Nephron (organoid): ENCODE data around the gene PRKD3.

Source experiments
- H3K27ac Mint-ChIP-seq, 3 experiments: 2 replicates each; pipeline ENCODE4 v1.8.0; 2020; ENCODE audit warnings: mixed read lengths in 3 of 3, mild to moderate bottlenecking in 2 of 3, moderate library complexity in 1 of 3
- H3K27me3 Mint-ChIP-seq: 2 replicates; pipeline ENCODE4 v1.8.0; 2021; ENCODE audit warnings: low read depth, mild to moderate bottlenecking, moderate library complexity, mixed read lengths
- H3K36me3 Mint-ChIP-seq: 2 replicates; pipeline ENCODE4 v1.8.0; 2020; ENCODE audit warnings: low read depth, mixed read lengths
- H3K4me1 Mint-ChIP-seq: 2 replicates; pipeline ENCODE4 v1.8.0; 2020; ENCODE audit warnings: mixed read lengths
- H3K4me3 Mint-ChIP-seq, 3 experiments: 2 replicates each; pipeline ENCODE4 v1.8.0; 2020; ENCODE audit warnings: mild to moderate bottlenecking in 3 of 3, mixed read lengths in 3 of 3, moderate library complexity in 2 of 3
- H3K9me3 Mint-ChIP-seq: 2 replicates; pipeline ENCODE4 v1.8.0; 2020; ENCODE audit warnings: mixed read lengths
- TF ChIP-seq, protein P1 (sequence below), 3 experiments: fragments of 200-600 bp; sonication (generic); IDR thresholded peaks; one replicate each; pipeline ENCODE4 v1.5.0; 2021; ENCODE audit warnings: antibody characterized with exemption in 3 of 3; ENCODE audit not compliant: unreplicated experiment in 3 of 3

The PRKD3 gene

GRCh38 chr2:37338933-37339332 is 14.3 kb upstream of the PRKD3 start:
- no peaks in the 10 kb centered on the region for H3K27me3 Mint-ChIP-seq
- peaks cover 38% of the 10 kb centered on the region for H3K4me1 Mint-ChIP-seq
- TF ChIP-seq, protein P1, sequence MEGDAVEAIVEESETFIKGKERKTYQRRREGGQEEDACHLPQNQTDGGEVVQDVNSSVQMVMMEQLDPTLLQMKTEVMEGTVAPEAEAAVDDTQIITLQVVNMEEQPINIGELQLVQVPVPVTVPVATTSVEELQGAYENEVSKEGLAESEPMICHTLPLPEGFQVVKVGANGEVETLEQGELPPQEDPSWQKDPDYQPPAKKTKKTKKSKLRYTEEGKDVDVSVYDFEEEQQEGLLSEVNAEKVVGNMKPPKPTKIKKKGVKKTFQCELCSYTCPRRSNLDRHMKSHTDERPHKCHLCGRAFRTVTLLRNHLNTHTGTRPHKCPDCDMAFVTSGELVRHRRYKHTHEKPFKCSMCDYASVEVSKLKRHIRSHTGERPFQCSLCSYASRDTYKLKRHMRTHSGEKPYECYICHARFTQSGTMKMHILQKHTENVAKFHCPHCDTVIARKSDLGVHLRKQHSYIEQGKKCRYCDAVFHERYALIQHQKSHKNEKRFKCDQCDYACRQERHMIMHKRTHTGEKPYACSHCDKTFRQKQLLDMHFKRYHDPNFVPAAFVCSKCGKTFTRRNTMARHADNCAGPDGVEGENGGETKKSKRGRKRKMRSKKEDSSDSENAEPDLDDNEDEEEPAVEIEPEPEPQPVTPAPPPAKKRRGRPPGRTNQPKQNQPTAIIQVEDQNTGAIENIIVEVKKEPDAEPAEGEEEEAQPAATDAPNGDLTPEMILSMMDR (IDR thresholded peaks at IDR 0.05; ENCODE audit: unreplicated experiment in 3 of 3) = no peak
- no peak overlapping the region for H3K4me3 Mint-ChIP-seq
- H3K36me3 Mint-ChIP-seq = no peaks in the 10 kb centered on the region
- H3K9me3 Mint-ChIP-seq = no peaks in the 10 kb centered on the region
- no peak overlapping the region for H3K27ac Mint-ChIP-seq

GRCh38 chr2:37337620-37338280 is 13.1 kb upstream of the PRKD3 start:
- TF ChIP-seq, protein P1 (IDR thresholded peaks at IDR 0.05; ENCODE audit: unreplicated experiment in 3 of 3) = no peak
- Mint-ChIP-seq H3K27ac (no peak overlapping the region), H3K36me3 (no peaks in the 10 kb centered on the region), H3K4me1 (peaks cover 28% of the 10 kb centered on the region), H3K4me3 (no peak overlapping the region), H3K27me3 (no peaks in the 10 kb centered on the region), H3K9me3 (no peaks in the 10 kb centered on the region)

DNA sequence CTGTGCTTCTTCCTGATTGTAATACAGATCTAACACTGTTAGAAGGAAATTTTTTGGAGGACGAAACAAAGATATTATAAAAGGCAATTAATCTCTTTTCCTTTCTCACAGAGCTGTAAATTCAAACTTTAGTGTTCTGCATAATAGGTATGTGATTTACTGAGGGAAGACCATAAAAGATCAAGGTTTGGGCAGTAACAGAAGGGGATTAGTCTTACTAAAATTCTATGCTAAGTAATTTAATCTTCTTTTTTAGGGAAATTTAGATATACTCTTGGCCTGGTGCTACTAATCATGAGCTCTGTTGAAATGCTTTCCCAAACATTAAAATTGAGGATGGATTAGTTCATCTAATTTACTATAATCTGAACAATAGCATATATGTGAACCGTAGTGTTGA is 11.0 kb upstream of the PRKD3 start:
- H3K4me1 Mint-ChIP-seq = peaks cover 21% of the 10 kb centered on the region
- H3K4me3 Mint-ChIP-seq = no peak overlapping the region
- TF ChIP-seq, protein P1 (IDR thresholded peaks at IDR 0.05; ENCODE audit: unreplicated experiment in 3 of 3) = no peak
- H3K27ac Mint-ChIP-seq = no peak overlapping the region
- H3K36me3 Mint-ChIP-seq = no peaks in the 10 kb centered on the region
- peaks cover 11% of the 10 kb centered on the region for H3K27me3 Mint-ChIP-seq
- no peaks in the 10 kb centered on the region for H3K9me3 Mint-ChIP-seq

DNA sequence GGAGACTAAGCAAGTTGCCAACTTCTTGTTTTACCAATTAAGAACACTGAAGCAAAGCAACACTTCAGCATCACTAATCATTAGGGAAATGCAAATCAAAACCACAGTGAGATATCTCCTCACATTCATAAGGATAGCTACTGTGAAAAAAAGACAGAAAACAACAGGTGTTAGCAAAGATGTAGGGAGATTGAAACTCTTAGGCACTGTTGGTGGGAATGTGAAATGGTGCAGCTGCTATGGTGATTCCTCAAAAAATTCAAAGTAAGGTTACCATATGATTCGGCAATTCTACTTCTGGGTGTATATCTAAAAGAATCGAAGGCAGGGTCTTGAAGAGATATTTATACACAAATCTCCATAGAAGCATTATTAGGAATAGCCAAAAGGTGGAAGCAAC is 8.6 kb upstream of the PRKD3 start:
- Mint-ChIP-seq H3K27ac (no peak overlapping the region), H3K4me3 (no peak overlapping the region), H3K36me3 (no peaks in the 10 kb centered on the region), H3K9me3 (no peaks in the 10 kb centered on the region), H3K4me1 (peaks cover 13% of the 10 kb centered on the region), H3K27me3 (peaks cover 11% of the 10 kb centered on the region)
- TF ChIP-seq, protein P1 (IDR thresholded peaks at IDR 0.05; ENCODE audit: unreplicated experiment in 3 of 3) = no peak

- H3K9me3 Mint-ChIP-seq = no peaks in the 10 kb centered on the region
- no peak overlapping the region for H3K27ac Mint-ChIP-seq
- peaks cover 10% of the 10 kb centered on the region for H3K4me1 Mint-ChIP-seq
- H3K27me3 Mint-ChIP-seq = peaks cover 11% of the 10 kb centered on the region
- no peaks in the 10 kb centered on the region for H3K36me3 Mint-ChIP-seq
- no peak overlapping the region for H3K4me3 Mint-ChIP-seq
- TF ChIP-seq, protein P1 (IDR thresholded peaks at IDR 0.05; ENCODE audit: unreplicated experiment in 3 of 3) = no peak
These were observed 7.9 kb upstream of the PRKD3 start for GRCh38 chr2:37332560-37332959.

- H3K4me3 Mint-ChIP-seq = no peak overlapping the region
These were observed 6.0 kb upstream of the PRKD3 start for GRCh38 chr2:37330681-37331080.

More at GRCh38 chr2:37330681-37331080, 6.0 kb upstream of the PRKD3 start:
- Mint-ChIP-seq H3K27me3 (peaks cover 12% of the 10 kb centered on the region), H3K27ac (no peak overlapping the region), H3K4me1 (peaks cover 11% of the 10 kb centered on the region), H3K36me3 (no peaks in the 10 kb centered on the region), H3K9me3 (no peaks in the 10 kb centered on the region)
- TF ChIP-seq, protein P1 (IDR thresholded peaks at IDR 0.05; ENCODE audit: unreplicated experiment in 3 of 3) = no peak
